A549 treated with Hydrocortisone at 1 μM for 4 hours (cell line): ENCODE results near the gene BBS4. TPM values are rescaled to one million over a fixed set of nuclear protein-coding genes. Genes with fewer than 3 reads are reported as not detected.

Source experiments
- total RNA-seq: library from RNA; stranded (reverse); fragments of 200-300 nt; extraction: Qiagen RNA extraction; gene quantifications from 5 replicates; pipeline ENCODE4 v1.2.3, GENCODE V29; 2022

BBS4 gene
- 16.1 to 21.6 TPM (median 16.7 TPM) in 5 replicates for total RNA-seq

DNA sequence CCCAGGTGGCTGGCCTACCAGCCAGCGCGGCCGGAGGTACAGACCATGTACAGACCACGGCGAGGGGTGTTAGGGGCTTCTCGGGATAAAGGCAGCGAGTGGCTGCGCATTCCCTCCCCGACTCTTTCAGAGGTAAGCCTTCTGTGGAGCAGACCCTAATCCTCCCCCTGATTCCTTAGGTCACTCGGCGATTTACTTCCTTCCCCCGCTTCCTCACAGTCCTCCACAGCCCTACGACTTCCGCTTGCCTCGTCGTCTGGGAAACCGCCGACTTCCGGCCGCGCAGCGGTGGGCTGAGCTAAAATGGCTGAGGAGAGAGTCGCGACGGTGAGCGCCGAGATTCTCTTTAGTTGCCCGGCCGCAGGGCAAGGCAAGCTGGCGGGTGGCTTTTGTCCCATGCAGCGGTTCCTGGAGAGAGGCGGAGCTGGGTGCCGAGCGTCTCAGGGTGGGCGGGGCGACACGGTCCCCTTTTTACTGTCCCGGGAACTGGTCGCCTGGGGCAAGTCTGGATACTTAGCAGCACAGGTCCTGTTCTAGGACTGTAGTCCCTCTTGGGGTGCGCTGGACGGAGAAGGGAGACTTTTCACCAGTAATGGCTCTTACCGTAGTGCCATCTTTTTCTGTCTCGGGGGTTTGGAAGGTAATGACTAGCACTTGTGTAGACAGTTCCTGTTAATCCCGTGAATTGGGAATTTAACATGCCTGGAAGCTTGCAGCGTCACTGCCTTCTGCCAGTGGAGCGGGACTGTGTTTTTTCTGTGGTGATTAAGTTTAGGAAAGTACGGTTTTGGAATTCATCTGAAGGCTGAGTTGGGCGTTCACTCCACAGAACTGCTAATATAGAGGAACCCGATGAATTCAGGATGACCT, at the start of gene BBS4, which contains the start of gene HIGD2B:
Gene BBS4 (plus strand): TSS at position 283 of the 870 bp plus-strand sequence. CDS start 21 bp downstream, at position 304.
Gene HIGD2B (minus strand): TSS at position 258 of the 870 bp plus-strand sequence. CDS start 9,808 bp downstream, outside the sequence.

GRCh38 chr15:72654397-72654796, 31.6 kb upstream of the BBS4 start, which contains the start of gene GOLGA6B:
Gene GOLGA6B (plus strand): TSS chr15:72654697. CDS start chr15:72654738, 41 bp downstream.

DNA sequence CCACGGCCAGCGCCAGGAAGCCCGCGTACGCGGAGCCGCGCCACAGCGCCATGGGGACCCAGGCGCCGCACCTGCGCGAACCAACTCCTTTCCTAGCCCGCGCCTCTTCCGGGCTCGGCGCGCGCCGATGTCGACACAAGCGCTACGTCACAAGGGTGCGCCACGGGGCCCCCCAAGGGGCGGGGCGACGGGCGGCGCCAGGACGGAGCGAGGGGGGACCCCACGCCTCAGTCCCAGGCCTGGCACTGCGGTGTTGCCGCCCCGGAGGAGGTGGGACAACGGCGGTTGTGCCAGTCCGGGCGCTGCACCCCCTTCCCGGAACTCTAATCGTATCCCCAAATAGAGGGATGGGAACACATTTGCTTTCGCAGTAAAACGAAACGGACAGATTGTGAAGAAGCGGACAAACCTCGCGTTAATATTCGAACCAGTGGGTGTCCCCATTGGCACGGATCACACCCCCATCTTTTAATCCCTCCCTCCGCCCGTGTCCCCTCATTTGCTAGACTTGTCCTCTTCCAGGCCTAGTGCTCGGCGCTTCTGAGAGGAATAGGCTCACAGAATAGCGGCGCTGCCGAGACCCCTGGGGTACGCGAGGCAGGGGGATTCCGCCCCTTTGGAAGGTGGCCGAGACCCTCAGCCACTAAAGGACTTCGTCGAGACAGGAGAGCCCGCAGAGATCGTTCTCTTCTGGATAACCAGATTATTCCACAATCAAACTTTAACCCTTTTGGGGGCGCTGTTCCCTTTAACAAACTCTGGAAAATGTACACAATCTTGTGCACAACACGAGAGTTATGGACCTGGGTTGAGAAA, 97.8 kb downstream of the BBS4 start, which contains the start of gene ADPGK:
Gene ADPGK (minus strand): TSS at position 119 of the 816 bp plus-strand sequence. CDS start 67 bp downstream, at position 52.

Other genes starting within 250 kb of the BBS4 start
- gene ARIH1, start 211.9 kb upstream of the BBS4 start, total RNA-seq: 44.0 to 79.2 TPM (median 75.2 TPM) in 5 replicates
- gene GOLGA6B, start 31.5 kb upstream of the BBS4 start, total RNA-seq: 0.06 to 0.09 TPM in 2 of 5 replicates, not detected in the others
- not detected in 5 replicates for gene HIGD2B, start within 50 bp of the BBS4 start, total RNA-seq
- gene ADPGK, start 97.6 kb downstream of the BBS4 start, total RNA-seq: 73.2 to 80.6 TPM (median 77.1 TPM) in 5 replicates